HG03575 (cell line): Measurements from ENCODE around the gene NRROS.

Source experiments
- ATAC-seq: cut with Tn5 transposase; IDR thresholded peaks from one replicate; pipeline ENCODE4 v1.9.1; 2021; ENCODE audit not compliant: unreplicated experiment, insufficient number of reproducible peaks, low FRiP score; ENCODE audit errors: extremely low read depth

Gene NRROS

DNA sequence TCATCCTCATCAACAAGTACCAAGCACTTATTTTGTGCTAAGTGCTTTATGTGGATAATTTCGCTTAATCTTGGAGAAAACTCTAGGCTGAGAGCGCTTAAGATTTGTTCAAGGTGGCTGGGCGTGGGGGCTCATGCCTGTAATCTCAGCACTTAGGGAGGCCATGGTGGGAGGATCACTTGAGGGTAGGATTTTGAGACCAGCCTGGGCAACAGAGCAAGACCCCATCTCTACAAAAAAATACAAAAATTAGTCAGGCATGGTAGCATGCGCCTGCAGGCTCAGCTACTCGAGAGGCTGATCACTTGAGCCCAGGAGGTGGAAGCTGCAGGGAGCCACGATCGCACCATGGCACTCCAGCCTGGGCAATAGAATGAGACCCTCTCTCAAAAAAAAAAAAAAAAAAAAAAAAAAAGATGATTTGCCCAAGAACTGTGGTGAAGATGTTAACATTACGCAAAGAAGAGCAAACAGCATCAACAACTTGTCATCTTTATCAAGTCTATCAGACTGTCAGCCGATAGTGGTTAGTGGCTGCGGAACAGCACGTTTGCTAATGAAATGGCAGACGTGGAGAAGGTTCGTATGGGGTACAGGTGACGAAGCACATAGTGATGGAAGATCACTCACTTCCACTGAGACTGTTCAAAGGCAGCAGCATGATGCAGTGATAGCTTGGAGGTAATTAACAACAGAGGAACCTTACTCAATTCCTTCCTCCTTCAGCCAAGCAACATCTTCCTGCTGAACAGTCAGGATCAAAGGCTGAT, 27.7 kb downstream of the NRROS start:
- no peak for ATAC-seq

- ATAC-seq: no peak
Observed at GRCh38 chr3:196670339-196670738, 30.8 kb downstream of the NRROS start.

DNA sequence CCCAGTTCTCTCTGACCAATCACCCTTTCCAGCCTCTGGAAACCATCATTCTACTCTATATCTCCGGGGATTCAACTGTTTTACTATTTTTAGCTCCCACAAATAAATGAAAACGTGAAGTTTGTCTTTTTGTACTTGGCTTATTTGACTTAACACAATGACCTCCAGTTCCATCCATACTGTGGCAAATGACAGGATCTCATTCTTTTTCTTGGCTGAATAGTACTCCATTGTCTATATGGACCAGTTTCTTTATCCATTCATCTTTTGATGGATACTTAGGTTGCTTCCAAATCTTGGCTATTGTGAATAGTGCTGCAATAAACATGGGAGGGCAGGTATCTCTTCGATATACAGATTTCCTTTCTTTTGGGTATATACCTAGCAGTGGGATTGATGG, 34.1 kb downstream of the NRROS start:
- ATAC-seq: no peak

GRCh38 chr3:196677353-196677752, 37.9 kb downstream of the NRROS start:
- ATAC-seq: no peak

- no peak for ATAC-seq
Observed at GRCh38 chr3:196677931-196678330, 38.4 kb downstream of the NRROS start.

- no peak for ATAC-seq
Observed at GRCh38 chr3:196684548-196685407, 45.3 kb downstream of the NRROS start.

DNA sequence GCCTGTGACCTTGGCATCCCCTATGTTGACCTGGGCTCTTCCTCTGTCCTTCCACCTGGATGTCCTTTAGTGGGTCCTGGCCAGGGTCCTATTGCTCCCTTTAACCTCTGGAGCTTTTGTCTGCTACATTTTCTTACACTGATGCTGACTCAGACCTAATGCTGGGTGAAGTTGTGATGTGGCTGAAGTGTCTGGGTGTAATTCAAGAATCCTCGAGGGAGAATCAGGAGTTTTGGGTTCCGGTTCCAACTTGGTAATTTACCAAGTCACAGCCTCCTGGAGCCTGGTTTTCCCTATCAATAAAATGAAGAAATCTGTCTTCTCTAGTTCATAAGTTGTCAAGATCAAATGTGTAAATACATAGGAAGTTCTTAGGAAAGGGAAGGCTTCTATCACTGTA, 46.9 kb downstream of the NRROS start:
- no peak for ATAC-seq

DNA sequence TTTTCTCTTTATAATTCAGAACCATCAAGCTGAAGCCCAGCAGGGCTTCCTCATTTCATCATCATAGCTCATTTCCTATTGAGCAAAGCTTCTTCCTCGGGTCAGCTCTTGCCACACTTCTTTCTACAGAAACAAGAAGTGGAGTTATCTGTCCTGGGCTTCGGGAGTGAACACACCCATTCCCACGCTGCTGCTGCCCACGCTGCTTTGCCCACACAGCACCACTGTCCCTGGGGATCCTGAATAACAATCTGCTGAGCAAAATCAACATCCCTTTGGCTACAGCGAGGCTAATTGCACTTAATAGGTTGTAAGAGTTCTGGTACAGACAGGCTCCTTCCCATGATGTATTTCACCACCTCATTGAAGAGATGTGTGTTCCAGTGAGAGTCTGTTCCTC, 48.9 kb downstream of the NRROS start:
- ATAC-seq: no peak

DNA sequence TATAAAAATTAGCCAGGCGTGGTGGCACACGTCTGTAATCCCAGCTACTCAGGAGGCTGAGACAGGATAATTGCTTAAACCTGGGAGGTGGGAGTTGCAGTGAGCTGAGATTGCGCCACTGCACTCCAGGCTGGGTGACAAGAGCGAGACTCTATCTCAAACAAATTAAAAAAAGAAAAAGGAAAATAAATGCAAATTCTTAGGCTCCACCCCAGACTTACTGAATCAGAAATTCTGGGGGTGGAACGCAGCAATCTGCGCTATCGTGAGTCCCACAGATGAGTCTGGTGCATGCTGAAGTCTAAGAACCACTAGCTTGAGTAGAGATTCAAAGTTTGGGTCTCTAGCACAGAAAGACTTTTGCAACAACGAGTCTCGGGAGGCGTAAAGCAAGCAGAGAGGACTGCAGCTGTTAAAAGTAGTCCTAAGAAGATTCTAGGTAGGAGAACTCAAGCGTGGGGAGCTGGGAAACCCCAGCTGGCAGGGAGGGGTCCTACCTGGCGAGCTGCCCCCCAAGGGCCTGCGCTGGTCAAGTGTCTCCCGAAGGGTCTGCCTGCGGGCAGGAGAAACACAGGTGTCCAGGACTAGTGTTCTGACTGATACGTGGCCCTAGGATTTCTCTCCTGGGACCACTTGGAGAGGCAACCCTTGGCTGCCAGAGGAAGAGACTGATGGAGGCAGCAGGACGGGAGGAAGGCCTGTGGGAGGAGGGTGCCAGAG, 50.6 kb downstream of the NRROS start:
- ATAC-seq: no peak

DNA sequence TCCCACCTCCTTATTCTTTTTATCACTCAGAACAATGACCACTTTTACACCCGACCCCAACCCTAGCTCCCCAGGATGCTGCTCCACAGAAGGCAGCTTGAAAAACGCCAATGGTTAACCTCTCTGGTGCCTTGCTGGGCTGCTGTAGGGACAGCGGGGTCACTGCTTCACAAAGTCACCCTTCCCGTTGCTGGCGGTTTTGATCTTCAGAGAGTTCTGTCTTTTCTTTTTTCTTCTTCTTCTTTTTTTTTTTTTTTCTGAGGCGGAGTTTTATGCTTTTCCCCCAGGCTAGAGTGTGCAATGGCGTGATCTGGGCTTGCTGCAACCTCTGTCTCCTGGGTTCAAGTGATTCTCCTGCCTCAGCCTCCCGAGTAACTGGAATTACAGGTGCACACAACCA, 51.9 kb downstream of the NRROS start:
- ATAC-seq: no peak

GRCh38 chr3:196694202-196694638, 54.7 kb downstream of the NRROS start:
- no peak for ATAC-seq

- no peak for ATAC-seq
Observed at GRCh38 chr3:196694941-196695848, 55.7 kb downstream of the NRROS start.

DNA sequence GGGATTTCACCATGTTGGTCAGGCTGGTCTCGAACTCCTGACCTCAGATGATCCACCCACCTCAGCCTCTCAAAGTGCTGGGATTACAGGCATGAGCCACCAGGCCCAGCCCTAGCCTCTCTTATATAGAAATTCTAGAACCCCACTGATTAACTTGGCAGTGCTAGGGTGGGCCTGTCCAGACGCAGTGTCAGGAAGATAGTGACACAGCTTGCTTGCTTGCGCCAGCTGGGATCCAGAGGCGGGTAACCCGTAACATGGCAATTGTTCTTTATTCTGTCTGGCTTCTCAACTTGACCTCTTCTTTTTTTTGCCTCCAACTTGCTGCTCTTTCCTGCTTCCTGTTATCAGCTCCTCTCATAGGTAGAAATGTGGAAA, 56.3 kb downstream of the NRROS start:
- no peak for ATAC-seq

DNA sequence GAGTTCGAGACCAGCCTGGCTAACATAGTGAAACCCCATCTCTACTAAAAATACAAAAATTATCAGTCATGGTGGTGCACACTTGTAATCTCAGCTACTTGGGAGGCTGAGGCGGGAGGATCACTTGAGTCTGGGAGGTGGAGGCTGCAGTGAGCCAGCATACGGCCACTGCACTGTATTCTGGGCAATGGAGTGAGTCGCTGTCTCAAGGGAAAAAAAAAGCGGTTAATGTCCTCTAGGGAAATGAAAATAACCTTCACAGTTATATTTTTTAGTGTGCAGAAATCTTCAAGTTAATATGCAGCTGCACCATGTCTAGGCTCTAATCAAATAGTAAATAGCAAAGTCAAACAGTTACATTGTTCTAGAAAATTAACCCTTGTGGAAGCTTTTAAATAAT, 57.8 kb downstream of the NRROS start:
- ATAC-seq: no peak

DNA sequence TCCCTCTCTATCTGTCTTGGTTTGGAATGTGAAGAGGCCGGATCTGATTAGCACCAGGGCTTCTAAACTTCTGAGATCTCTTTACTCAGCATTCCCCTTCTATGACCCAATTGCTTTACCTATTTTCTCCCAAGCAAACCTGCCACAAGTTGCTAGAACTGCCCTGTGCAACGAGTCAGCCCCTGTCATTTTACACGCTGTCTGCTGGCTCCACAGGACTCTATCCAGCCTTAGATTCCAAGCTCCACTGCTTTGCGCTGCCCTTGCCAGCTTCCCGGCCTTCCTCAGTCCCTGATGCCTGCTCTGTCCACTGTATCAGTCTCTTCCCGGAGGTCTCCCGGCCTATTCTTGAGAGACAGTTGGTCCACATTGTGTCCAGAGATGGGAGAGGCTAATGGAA, 60.3 kb downstream of the NRROS start:
- no peak for ATAC-seq

GRCh38 chr3:196700801-196701200, 61.3 kb downstream of the NRROS start:
- no peak for ATAC-seq

DNA sequence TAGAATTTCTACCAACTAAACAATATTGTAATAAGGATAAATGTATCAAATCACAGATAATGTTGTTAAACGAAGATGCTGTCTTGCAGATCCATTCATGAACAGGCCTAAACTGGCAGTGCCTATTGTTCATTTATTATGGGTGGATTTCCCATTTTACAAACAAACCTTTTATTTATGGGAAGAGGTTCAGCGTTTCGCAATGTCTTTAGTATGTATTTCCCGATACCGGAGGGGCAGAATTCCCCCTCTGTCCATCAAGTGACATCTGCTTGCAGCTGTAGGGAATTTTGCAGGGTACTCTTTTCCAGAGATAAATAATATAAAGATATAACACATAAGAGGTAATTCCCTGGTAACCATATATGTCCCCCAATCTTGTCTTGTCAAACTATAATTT, 66.8 kb downstream of the NRROS start:
- ATAC-seq: no peak

DNA sequence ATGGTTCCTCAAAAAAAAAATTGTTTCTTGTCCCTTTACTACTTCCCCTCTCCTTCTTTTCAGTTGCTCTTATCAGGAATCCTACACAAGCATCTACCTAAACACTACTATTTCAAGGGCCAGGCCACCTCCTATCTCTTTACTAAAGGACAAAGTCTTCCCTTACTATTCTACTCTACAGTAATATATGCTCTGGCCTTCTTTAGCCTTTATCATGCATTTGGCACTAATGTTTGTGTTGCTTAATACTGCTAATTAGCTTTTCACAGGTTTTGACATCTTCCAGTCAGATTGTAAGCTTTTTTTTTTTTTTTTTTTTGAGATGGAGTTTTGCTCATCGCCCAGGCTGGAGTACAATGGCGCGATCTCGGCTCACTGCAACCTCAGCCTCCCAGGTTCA, 67.2 kb downstream of the NRROS start:
- ATAC-seq: no peak

- ATAC-seq: no peak
Observed at GRCh38 chr3:196707566-196707965, 68.1 kb downstream of the NRROS start.
